GM12801 (cell line): Measurements from ENCODE around the gene GFOD1.

Source experiments
- CTCF ChIP-seq: IDR thresholded peaks from one replicate; pipeline ENCODE4 v1.5.1; 2011; ENCODE audit warnings: control low read depth; ENCODE audit not compliant: insufficient read length; ENCODE audit errors: extremely low read depth

Gene GFOD1

GRCh38 chr6:13528232-13528631 is 40.8 kb upstream of the GFOD1 start:
- no peak for TF ChIP-seq CTCF

GRCh38 chr6:13527671-13528056 is 40.3 kb upstream of the GFOD1 start:
- no peak for TF ChIP-seq CTCF

GRCh38 chr6:13526727-13527670 is 39.6 kb upstream of the GFOD1 start:
- TF ChIP-seq CTCF, result no peak

- TF ChIP-seq CTCF, result no peak
These were observed 38.9 kb upstream of the GFOD1 start for GRCh38 chr6:13526357-13526726.

GRCh38 chr6:13524801-13525508 is 37.6 kb upstream of the GFOD1 start:
- TF ChIP-seq CTCF, result no peak

GRCh38 chr6:13523826-13524622 is 36.6 kb upstream of the GFOD1 start:
- TF ChIP-seq CTCF, result no peak

- no peak for TF ChIP-seq CTCF
These were observed 35.3 kb upstream of the GFOD1 start for GRCh38 chr6:13522656-13523055.
